ENCODE data around the gene SCNN1A. TPM values are rescaled to one million over a fixed set of nuclear protein-coding genes. Genes with fewer than 3 reads are reported as not detected.

The SCNN1A gene
- total and polyA plus RNA-seq, 11 donors = 0.11 to 3.9 (median 0.43) TPM; not detected in 4

- H3K27me3 ChIP-seq = no peaks in the 10 kb centered on the region
- WGBS, 4 donors = 86 to 88% (median 88%) methylated on average over 19 to 21 of the region's 21 CpGs
- no peaks in the 10 kb centered on the region for H3K36me3 ChIP-seq
- ATAC-seq = no peak
- intact Hi-C loops (cut with DNase I) = loop anchor here in 1 of 10 donors (5.0 kb wide), 1 partner anchor 145 kb away; no protein-coding TSS in a partner anchor
- no peak for TF ChIP-seq CTCF (IDR thresholded peaks at IDR 0.05)
- no peak for TF ChIP-seq POLR2A (IDR thresholded peaks at IDR 0.05)
- H3K4me3 ChIP-seq = no peak overlapping the region
- H3K4me1 ChIP-seq = peaks cover 0 to 9% (median 4%) of the 10 kb centered on the region in 12 donors
- no peaks in the 10 kb centered on the region for H3K9me3 ChIP-seq
- DNase-seq = no peak
- H3K27ac ChIP-seq = no peak overlapping the region
Observed at GRCh38 chr12:6316921-6317692, 58.3 kb downstream of the SCNN1A start.

- DNase-seq (no peak), ATAC-seq (no peak)
- TF ChIP-seq CTCF (IDR thresholded peaks at IDR 0.05) (no peak), POLR2A (IDR thresholded peaks at IDR 0.05) (no peak)
- Histone ChIP-seq H3K27ac (no peak overlapping the region), H3K27me3 (peaks cover 0 to 6% (median 3%) of the 10 kb centered on the region in 9 donors), H3K9me3 (no peaks in the 10 kb centered on the region), H3K36me3 (no peaks in the 10 kb centered on the region), H3K4me3 (no peak overlapping the region), H3K4me1 (peaks cover 0 to 4% (median 0%) of the 10 kb centered on the region in 12 donors)
- WGBS, 4 donors = 92 to 98% (median 96%) methylated on average over 17 of the region's 17 CpGs
- intact Hi-C loops (cut with DNase I) = loop anchor here in 1 of 10 donors (5.0 kb wide), 1 partner anchor 146 kb away; no protein-coding TSS in a partner anchor
Observed at GRCh38 chr12:6315704-6316597, 59.4 kb downstream of the SCNN1A start.

GRCh38 chr12:6315184-6315583 lies 60.2 kb downstream of the SCNN1A start:
- Histone ChIP-seq H3K4me1 (peaks cover 0 to 12% (median 5%) of the 10 kb centered on the region in 12 donors), H3K27me3 (peaks cover 7 to 13% (median 9%) of the 10 kb centered on the region in 9 donors), H3K36me3 (no peaks in the 10 kb centered on the region), H3K4me3 (no peak overlapping the region), H3K27ac (no peak overlapping the region), H3K9me3 (no peaks in the 10 kb centered on the region)
- TF ChIP-seq POLR2A (IDR thresholded peaks at IDR 0.05) = no peak
- no peak for TF ChIP-seq CTCF (IDR thresholded peaks at IDR 0.05)
- intact Hi-C loops (cut with DNase I) = loop anchor here in 1 of 10 donors (5.0 kb wide), 1 partner anchor 147 kb away; no protein-coding TSS in a partner anchor
- WGBS, 4 donors = 93 to 95% (median 93%) methylated on average over 6 of the region's 6 CpGs
- DNase-seq (no peak), ATAC-seq (no peak)

All from heart left ventricle (tissue), 16 donors.